Epithelial cell of proximal tubule (primary cell): ENCODE measurements around the gene ETFA. TPM values are rescaled to one million over a fixed set of nuclear protein-coding genes. Genes with fewer than 3 reads are reported as not detected.

Experiments used
- DNase-seq: peaks from one replicate; pipeline ENCODE4 v3.0.0-alpha.2; 2011; ENCODE audit warnings: low read depth
- H3K4me3 ChIP-seq: 2 replicates; pipeline ENCODE4 v1.5.1; 2011; ENCODE audit warnings: low read depth, mild to moderate bottlenecking, low read length
- total RNA-seq: library from RNA; depleted of rRNA; stranded (reverse); fragments of >200 nt; gene quantifications from 2 replicates; pipeline ENCODE4 v1.2.3, GENCODE V29; 2015
- TF ChIP-seq, protein P1 (sequence below): conservative IDR thresholded peaks from 2 replicates; pipeline ENCODE4 v1.5.1; 2012; ENCODE audit warnings: low read depth, mild to moderate bottlenecking, low read length

Gene ETFA
- total RNA-seq, 1 donor from 2014 or later = 117 TPM

DNA sequence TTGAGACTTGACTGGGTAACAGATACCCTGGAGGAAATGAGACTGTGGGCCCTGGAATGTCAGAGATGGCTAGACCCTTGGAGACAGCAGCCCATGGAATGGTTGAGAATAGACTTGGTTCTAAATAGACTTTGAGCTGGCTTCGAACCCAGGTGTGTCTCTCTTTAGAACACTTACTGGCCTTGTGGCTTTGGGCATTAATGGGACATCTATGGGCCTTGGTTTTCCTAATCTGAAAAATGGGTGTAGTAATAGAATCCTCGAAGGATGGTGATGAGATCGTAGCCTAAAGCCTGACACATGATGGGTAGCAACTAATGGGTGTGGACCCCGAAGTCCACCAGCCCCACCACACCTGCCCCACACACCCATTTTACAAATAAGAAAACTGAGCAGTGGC lies 132.2 kb downstream of the ETFA start:
- DNase-seq = no peak
- no peak overlapping the region for H3K4me3 ChIP-seq
- TF ChIP-seq, protein P1, sequence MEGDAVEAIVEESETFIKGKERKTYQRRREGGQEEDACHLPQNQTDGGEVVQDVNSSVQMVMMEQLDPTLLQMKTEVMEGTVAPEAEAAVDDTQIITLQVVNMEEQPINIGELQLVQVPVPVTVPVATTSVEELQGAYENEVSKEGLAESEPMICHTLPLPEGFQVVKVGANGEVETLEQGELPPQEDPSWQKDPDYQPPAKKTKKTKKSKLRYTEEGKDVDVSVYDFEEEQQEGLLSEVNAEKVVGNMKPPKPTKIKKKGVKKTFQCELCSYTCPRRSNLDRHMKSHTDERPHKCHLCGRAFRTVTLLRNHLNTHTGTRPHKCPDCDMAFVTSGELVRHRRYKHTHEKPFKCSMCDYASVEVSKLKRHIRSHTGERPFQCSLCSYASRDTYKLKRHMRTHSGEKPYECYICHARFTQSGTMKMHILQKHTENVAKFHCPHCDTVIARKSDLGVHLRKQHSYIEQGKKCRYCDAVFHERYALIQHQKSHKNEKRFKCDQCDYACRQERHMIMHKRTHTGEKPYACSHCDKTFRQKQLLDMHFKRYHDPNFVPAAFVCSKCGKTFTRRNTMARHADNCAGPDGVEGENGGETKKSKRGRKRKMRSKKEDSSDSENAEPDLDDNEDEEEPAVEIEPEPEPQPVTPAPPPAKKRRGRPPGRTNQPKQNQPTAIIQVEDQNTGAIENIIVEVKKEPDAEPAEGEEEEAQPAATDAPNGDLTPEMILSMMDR = no peak

DNA sequence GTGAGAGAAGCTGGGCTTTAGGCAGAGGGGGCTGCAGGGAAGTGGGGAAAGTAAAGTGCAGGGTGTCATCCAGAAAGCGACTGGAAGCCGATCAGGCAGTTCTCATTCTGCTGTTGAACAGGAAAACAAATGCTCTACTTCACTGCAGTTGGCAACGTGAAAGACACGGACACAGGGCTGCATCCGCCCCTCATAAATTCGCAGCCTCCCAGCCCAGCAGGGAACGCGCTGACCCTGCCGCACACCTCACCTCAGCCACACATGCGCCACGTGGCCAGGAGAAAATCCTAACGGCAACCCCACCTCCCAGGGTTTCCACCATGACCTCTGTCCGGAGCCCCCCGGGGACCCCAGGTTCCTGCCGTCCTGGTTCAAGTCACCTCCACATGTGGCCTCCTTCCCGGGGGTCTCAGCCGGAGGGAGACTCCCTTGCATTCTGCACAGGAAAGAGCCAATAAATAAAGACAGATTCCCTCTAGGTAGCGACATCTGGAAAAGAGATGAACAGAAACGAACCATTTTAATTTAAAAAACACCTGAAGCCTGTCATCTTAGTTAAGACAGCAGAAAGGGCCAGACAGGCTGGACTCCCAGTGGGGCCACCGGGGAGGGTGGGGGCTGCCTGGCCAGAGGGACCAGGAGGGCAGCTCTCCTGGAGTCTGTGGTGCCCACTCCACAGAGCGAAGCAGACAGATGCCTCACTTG lies 132.8 kb downstream of the ETFA start:
- H3K4me3 ChIP-seq = no peak overlapping the region
- DNase-seq = no peak
- TF ChIP-seq, protein P1 = no peak

DNA sequence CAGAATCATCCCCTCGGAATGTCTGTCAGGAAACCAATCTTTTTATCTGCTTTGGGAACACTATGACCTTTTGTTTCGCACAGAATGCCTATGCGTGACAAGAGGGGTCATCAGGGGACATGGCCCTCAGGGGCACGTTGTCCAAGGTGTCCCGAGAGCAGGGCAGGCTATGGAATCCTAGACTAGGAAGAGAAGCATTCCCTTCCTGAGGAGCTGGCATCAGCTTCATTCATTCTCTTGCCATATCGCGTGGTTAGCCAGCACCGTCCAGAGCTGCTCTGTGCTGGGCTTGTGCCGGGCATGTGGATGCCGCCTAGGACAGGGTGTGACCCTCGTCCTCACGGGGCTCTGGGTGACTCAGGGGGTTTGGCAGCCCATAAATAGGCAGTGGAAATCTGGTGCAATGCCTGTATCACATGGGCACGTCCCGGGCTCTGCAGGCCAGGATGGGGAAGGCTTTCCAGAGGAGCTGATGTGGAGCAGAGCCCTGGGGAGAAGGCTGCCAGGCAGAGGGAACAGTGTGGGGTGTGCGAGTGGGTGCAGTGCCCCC lies 133.7 kb downstream of the ETFA start:
- DNase-seq = no peak
- H3K4me3 ChIP-seq = no peak overlapping the region
- TF ChIP-seq, protein P1 = no peak

DNA sequence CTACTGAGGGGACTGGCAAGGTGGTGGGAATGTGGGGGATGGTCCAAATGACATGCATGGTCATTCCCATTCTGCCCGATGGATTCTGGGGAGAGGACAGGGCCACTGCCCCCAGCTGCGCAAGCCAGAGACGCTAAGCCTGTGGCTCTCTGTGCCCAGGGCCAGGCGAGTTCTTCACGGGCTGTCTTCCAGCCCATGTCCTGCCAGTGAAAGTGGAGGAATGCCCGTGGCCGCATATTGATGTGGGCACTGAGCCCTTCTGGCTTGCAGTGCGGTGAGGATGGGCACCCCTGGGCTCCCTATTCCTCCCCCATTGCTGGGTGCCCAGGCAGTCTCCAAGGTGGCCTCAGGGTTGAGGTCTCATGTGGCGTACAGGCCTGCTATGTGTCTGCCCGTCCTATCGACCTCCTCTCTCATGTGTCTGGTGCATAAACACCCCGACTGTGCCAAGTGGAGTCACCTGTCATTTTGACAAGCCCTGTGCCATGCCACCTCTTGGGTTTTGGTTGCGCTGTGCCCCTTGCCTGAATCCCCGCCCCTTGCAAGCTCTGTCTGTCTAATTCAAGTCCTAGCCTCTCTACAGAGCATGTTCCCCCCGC lies 134.7 kb downstream of the ETFA start:
- no peak overlapping the region for H3K4me3 ChIP-seq
- no peak for DNase-seq
- TF ChIP-seq, protein P1 = no peak

DNA sequence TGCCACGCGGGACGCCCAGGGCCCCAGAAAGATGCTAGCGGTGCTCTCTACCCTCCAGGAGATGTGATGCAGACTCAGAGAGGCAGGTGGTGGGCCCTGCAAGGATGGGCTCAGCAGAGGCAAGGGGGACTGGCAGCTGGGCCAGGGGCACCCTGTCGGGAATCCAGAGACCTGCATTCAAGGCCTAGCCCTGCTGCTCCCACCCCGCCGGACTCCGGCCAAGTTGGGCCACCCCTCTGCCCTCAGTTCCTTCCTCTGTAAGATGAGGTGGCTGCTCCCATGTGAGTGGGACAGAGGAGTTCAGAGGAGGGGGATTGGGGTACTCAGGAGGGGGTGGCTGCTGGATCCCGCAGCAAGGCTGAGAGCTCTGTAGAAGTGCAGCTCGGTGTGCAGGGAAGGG lies 135.2 kb downstream of the ETFA start:
- TF ChIP-seq, protein P1 = no peak
- no peak for DNase-seq
- no peak overlapping the region for H3K4me3 ChIP-seq

DNA sequence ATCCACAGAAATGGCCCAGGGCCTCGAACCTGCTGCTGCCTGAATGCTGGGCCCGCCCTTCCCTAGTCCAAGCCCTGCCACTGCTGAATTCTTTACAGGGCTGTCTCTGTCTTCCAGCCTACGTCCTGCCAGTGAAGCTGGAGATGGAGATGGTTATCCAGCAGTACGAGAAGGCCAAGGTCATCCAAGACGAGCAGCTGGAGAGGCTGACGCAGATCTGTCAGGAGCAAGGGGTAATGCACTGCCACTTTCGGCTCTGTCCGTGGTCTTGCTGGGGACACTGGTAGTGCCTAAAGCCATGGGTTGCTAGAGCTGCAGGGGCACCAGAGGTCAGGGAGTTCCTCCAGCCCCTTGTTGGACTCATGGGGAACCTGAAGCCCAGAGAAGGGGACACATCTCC lies 135.8 kb downstream of the ETFA start:
- TF ChIP-seq, protein P1 = no peak
- H3K4me3 ChIP-seq = no peak overlapping the region
- DNase-seq = no peak
